GM18517 (cell line): ENCODE data around the gene HEATR5B.
"Not testable (repeated sequence)": the region's sequence is repeated elsewhere in the genome, so short reads cannot be mapped to it uniquely, and the experiment has no call there.

ENCODE experiments used
- ATAC-seq: cut with Tn5 transposase; IDR thresholded peaks from one replicate; pipeline ENCODE4 v1.9.1; 2021; ENCODE audit warnings: mild to moderate bottlenecking, moderate library complexity; ENCODE audit not compliant: unreplicated experiment

HEATR5B gene

GRCh38 chr2:36951027-36951518, 133.1 kb downstream of the HEATR5B start:
- no peak for ATAC-seq

GRCh38 chr2:36949845-36950244, 134.3 kb downstream of the HEATR5B start:
- no peak for ATAC-seq

DNA sequence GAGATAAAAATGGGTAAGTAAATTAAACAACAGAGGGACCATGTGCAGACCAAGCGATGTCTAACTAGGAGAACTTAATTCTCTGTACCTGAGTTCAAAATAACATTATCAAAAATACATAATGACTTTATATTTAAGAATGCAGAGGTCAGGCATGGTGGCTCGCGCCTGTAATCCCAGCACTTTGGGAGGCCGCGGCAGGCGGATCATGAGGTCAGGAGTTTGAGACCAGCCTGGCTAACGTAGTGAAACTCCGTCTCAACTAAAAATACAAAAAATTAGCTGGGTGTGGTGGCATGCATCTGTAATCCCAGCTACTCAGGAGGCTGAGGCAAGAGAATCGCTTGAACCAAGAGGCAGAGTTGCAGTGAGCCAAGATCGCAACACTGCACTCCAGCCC, 138.9 kb downstream of the HEATR5B start:
- not testable (repeated sequence) for ATAC-seq

DNA sequence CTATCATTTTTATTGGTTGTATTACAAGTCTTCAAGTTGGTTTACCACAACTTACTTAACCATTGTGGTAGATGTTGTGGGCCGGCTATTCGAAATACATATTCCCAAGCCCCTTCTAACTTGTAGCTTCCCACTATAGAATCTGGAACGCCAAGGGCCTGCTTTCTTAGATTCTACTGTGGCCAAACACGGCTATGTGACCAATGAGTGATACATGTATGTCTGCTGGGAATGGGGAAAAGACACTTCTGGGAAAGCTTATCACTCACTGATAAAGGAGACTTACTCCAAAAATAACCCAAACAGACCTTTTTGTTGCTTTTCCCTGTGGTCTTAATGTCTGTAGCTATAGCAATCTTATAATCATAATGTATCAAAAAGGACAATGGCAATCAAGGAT, 142.3 kb downstream of the HEATR5B start:
- no peak for ATAC-seq

DNA sequence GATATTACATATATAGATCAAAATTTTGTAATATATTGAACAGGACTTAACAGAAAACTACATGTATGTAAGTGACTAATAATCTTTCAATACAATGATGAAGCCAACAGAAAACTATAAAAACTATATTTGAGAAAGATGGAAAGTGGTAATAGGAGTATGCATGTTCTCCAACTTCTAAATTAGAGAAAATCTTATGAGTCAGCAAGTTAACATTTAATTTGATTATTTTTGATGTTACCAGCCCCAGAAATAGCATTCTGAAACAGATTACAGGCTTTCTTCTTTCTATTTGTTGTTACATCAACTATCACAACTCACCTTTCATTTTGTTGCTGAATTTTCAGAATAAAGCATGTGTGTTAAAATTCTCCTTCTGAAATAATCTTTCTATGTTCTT, 147.6 kb downstream of the HEATR5B start:
- not testable (repeated sequence) for ATAC-seq

DNA sequence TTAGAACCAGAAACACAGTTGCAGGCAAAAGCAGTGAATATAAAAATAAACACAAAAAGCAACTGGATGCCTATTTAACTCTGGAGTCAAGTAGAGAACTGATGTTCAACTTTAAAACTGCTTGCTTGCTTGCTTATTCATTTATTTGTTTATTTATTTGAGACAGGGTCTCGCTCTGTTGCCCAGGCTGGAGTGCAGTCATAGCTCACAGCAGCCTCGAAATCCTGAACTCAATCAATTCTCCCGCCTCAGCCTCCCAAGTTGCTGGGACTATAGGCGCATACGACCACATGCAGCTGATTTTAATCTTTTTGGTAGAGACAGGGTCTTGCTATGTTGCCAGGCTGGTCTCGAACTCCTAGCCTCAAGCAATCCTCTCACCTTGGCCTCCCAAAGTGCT, 152.5 kb downstream of the HEATR5B start:
- not testable (repeated sequence) for ATAC-seq
